ENCODE measurements around the gene IFT43.

DNA sequence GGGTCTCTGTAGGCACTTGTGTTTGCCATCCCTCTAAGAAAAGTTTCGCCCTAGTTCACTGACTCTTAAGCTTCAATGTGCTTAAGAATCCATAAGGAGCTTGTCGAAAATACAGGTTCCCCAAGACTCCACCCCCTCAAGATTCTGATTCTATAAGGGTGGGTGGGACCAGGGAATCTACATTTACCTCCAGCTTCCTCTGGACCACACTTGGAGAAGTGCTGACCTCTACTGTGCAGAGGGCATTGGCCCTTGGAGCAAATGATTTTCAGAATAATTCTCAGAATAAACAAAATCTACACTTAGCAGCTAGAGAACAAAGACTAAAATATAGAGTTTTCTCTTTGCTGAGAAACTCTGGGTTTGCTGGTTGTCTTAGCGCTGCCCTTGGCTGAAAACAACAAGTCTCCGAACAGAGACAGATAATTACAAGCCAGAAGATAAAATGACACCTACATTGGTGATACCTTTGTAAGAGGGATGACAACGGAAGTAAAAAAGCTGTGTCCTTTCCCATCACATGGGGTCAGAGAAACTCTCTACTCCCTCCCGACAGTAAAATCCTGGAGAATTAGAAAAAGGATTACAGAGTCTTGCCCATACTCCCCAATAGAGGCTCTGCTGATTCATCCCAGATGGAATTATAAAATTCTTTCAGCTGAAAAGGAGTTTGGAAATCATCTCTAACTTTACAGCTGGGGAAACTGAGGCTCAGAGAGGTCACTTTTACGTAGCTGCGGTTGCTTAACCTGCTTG lies 8.6 kb upstream of the IFT43 start:
- no peak for TF ChIP-seq SIN3A (IDR thresholded peaks at IDR 0.05; ENCODE audit: borderline replicate concordance, insufficient read depth, low read length)
- no peak for TF ChIP-seq TAF1 (IDR thresholded peaks at IDR 0.05; ENCODE audit: borderline replicate concordance, insufficient read depth, low read length)
- TF ChIP-seq, protein P1, sequence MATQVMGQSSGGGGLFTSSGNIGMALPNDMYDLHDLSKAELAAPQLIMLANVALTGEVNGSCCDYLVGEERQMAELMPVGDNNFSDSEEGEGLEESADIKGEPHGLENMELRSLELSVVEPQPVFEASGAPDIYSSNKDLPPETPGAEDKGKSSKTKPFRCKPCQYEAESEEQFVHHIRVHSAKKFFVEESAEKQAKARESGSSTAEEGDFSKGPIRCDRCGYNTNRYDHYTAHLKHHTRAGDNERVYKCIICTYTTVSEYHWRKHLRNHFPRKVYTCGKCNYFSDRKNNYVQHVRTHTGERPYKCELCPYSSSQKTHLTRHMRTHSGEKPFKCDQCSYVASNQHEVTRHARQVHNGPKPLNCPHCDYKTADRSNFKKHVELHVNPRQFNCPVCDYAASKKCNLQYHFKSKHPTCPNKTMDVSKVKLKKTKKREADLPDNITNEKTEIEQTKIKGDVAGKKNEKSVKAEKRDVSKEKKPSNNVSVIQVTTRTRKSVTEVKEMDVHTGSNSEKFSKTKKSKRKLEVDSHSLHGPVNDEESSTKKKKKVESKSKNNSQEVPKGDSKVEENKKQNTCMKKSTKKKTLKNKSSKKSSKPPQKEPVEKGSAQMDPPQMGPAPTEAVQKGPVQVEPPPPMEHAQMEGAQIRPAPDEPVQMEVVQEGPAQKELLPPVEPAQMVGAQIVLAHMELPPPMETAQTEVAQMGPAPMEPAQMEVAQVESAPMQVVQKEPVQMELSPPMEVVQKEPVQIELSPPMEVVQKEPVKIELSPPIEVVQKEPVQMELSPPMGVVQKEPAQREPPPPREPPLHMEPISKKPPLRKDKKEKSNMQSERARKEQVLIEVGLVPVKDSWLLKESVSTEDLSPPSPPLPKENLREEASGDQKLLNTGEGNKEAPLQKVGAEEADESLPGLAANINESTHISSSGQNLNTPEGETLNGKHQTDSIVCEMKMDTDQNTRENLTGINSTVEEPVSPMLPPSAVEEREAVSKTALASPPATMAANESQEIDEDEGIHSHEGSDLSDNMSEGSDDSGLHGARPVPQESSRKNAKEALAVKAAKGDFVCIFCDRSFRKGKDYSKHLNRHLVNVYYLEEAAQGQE (IDR thresholded peaks at IDR 0.05; ENCODE audit: insufficient read depth in 1 of 2, low read depth in 2 of 2, low read length in 2 of 2), result no peak
- TF ChIP-seq POLR2AphosphoS5 (IDR thresholded peaks at IDR 0.05; ENCODE audit: low read depth, low read length), result no peak

All from PFSK-1 (cell line).